ENCODE measurements around the gene SOX5.
"Not testable (repeated sequence)": the region's sequence is repeated elsewhere in the genome, so short reads cannot be mapped to it uniquely, and the experiment has no call there.

Gene SOX5

DNA sequence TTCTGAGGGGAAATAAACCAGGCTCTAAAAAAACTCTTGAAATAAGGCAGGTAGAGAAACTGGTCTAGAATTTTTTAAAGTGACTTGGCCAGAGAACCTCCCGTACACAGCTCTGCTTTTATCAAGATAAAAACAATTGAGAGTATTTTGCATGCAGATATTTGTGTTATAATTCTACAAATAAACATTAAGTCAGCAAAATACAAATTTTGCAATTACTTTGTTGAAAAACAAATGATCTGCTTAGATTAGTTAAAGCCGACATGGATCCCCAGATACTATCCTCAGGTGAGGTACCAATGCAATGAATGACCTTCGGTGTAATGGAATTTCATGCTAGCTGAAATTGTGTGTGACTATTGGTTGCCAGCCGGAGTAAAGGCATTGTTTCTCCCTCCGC, 197.2 kb downstream of the SOX5 start:
- DNase-seq = no peak

- DNase-seq = no peak
Observed at GRCh38 chr12:23751641-23752040, 197.8 kb downstream of the SOX5 start.

- no peak for DNase-seq
Observed at GRCh38 chr12:23750923-23751322, 198.5 kb downstream of the SOX5 start.

DNA sequence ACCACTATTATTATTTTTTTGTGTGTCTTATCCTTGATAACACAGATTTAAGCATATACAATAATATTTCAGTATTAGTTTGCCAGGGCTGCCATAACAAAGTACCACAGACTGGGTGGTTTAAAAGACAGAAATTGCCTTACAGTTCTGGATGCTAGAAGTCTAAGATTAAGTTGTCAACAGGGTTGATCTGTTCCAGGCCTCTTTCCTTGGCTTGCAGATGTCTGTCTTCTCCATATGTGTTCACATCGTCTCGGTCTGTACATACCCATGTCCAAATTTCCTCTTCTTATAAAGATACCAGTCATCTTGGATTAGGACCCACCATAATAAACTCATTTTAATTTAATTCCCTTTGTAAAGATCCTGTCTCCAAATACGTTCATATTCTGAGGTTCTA, 204.8 kb downstream of the SOX5 start:
- DNase-seq = no peak

- no peak for DNase-seq
Observed at GRCh38 chr12:23742574-23742973, 206.9 kb downstream of the SOX5 start.

GRCh38 chr12:23731493-23731892, 218.0 kb downstream of the SOX5 start:
- DNase-seq = no peak

DNA sequence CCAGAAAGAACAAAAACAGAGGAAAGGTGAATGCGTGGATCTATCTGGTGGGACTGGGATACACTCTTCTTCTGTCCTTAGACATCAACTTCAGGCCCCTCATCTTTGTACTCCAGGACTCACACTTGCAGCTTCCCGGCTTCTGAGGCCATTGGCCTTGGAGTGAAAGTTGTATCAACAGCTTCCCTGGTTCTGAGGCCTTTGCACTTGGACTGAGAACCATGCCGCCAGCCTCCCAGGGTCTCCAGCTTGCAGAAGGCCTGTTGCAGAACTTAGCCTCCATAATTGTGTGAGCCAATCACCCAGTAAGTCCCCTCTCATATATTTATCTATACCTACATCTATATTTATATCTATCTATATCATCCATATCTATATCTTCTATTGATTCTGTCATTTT, 218.4 kb downstream of the SOX5 start:
- DNase-seq = no peak

GRCh38 chr12:23729359-23729758, 220.1 kb downstream of the SOX5 start:
- DNase-seq = no peak

GRCh38 chr12:23726646-23727045, 222.8 kb downstream of the SOX5 start:
- no peak for DNase-seq

DNA sequence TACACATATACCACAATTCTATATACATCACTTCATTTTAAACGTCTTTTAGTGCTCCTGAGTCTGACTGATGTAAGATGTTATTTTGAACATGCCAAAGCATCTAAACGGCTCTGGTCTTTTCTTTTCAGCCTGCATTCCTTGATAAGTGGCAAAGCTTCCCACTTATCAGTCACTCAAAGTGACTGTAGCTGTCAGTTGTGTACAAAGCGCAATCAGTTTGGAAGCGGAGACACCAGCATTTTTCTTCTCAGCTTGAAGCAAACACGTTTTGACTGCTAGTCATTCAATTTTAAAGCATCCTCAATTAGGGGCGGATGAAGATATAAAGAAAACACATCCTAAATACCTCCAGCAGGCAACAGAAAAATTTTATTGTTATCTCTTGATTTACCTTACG, 226.8 kb downstream of the SOX5 start:
- DNase-seq = peak; percentile 76

DNA sequence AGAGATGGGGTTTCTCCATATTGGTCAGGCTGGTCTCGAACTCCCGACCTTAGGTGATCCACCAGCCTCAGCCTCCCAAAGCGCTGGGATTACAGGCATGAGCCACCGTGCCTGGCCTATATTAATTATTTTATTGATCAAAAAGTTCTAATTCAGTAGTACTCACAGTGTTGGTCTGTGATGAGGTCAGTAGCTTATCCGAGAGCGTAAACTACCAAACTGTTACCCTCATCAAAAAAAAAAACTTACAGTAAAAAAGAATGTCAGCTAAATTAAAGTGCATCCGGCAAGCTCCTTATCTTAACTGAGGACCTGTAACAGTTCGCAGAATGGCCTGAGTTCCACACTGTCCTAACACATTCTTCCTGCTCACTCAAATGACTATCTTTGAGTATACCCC, 228.2 kb downstream of the SOX5 start:
- DNase-seq = no peak

DNA sequence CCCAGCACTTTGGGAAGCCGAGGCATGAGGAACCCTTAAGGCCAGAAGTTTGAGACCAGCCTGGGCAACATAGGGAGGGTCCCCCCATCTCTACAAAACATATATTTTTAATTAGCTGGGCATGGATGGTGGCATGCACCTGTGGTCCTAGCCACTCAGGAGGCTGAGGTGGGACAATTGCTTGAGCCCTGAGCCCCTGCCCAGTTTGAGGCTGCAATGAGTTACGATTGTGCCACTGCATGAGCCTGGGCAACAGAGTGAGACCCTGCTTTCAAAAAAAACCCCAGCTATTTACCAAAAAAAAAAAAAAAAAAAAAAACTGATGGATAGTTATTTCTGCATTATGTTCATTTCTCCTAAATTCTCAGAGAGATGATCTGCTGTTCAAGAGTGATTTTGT, 230.0 kb downstream of the SOX5 start:
- no peak for DNase-seq

DNA sequence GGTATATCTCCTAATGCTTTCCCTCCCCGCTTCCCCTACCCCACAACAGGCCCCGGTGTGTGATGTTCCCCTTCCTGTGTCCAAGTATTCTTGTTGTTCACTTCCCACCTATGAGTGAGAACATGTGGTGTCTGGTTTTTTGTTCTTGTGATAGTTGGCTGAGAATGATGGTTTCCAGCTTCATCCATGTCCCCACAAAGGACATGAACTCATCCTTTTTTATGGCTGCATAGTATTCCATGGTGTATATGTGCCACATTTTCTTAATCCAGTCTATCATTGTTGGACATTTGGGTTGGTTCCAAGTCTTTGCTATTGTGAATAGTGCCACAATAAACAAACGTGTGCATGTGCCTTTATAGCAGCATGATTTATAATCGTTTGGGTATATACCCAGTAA, 239.1 kb downstream of the SOX5 start:
- DNase-seq = not testable (repeated sequence)

DNA sequence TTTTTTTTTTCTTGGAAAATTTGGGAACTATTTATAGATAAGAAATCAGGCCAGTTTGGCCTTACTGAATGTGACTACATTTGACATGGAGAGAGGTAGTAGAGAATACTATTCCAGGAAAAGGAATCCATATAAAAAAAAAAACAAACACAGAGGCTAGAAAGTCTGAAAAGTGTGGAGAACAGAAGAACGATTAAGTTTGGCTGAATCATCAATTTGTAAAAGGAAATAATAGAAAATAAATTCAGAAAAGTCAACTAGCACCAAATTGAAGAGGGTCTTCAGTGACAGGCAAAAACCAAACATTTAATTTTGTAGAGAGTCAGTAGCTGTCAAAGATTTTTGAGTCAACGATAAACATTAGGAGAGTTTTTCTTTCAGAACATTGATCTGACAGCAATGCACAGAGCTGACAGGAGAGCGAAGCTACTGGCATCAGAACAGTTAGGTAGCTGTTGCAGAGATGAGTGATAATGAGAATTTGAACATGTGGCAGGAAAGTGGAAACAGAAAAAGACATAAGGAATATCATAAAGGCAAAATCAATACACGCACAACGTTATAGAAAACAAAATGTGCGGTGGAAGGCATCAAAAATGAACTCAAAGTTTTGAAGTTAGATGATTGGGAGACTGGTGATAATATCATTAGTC, 241.2 kb downstream of the SOX5 start:
- DNase-seq = no peak

- no peak for DNase-seq
Observed at GRCh38 chr12:23707270-23707669, 242.2 kb downstream of the SOX5 start.

- DNase-seq = no peak
Observed at GRCh38 chr12:23704992-23705943, 244.2 kb downstream of the SOX5 start.

- DNase-seq = no peak
Observed at GRCh38 chr12:23703051-23703450, 246.4 kb downstream of the SOX5 start.

DNA sequence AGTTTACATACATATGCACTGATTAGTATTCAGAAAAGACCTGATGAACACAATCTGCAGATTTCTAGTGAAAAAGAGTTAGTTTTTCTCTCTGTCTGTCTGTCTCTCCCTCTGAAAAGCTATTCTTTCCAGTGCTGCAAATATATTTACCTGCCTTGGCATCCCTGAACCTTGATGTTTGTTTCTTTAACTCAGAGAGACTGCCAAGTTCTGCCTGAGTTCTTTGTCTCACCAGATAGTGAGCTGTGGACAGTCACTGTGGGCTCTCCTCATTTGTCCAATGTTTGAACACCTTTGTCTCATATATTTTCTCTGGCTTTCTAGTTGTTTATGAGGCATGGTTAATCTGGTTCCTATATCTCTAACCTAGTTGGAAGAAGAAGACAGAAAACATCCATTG, 250.4 kb downstream of the SOX5 start:
- DNase-seq = no peak

DNA sequence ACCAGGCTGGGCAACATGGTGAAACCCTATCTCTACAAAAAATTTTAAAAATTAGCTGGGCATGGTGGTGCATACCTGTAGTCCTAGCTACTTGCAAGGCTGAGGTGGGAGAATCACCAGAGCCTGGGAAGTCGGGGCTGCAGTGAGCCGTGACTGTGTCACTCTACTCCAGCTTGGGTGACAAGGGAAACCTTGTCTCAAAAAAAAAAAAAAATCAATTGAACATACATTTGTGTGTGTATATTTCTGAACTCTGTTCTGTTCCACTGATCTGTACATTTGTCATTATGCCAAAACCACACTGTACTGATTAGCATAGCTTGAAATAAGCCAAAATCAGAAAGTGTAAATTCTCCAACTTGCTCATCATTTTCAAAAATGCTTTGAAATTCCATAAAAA, 254.6 kb downstream of the SOX5 start:
- DNase-seq = no peak

- DNase-seq = no peak
Observed at GRCh38 chr12:23694307-23694706, 255.2 kb downstream of the SOX5 start.

DNA sequence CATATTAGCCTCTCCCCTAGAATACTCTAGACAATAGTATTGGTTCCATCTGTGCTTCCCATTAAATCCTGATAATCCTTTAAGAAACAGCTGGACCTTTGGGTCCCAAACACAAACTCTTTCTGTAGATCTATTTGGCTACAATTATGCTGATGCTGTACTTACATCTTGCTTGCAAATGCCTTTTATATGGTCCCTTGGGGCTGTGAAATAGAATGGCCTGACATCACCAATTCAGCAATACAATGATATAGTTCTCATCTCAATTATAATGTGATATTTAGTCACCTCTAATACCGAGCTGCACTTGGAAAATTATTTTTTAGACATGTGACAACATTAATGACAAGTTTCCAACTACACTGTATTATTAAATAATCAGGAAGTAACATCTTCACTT, 261.5 kb downstream of the SOX5 start:
- no peak for DNase-seq

GRCh38 chr12:23686095-23686494, 263.4 kb downstream of the SOX5 start:
- no peak for DNase-seq

DNA sequence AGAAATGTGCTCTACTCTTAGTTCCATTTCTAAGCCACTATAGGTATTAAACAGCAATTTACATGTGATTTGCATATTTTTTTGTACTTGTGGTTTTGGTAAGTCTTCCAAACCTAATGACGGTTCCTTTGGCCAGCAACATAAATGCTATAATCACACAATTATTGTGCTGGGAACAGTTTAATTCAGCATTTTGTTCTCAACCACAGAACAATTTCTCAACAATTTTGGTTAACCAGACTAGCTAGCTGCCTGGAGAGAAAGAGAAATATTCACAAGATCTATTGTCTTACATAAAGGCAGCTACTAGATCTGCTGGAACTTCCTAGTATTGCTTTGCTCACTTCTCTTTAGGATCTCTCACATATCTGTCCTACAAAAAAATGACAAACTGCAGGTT, 265.3 kb downstream of the SOX5 start:
- no peak for DNase-seq

- DNase-seq = no peak
Observed at GRCh38 chr12:23681237-23681636, 268.2 kb downstream of the SOX5 start.

Measured in eye (tissue), 1 donor.